ENCODE measurements around the gene CCDC201.
"Not testable (repeated sequence)": the region's sequence is repeated elsewhere in the genome, so short reads cannot be mapped to it uniquely, and the experiment has no call there.

Gene CCDC201

GRCh38 chr7:45872116-45873034 lies 507 bp downstream of the CCDC201 start:
- no peak for DNase-seq

DNA sequence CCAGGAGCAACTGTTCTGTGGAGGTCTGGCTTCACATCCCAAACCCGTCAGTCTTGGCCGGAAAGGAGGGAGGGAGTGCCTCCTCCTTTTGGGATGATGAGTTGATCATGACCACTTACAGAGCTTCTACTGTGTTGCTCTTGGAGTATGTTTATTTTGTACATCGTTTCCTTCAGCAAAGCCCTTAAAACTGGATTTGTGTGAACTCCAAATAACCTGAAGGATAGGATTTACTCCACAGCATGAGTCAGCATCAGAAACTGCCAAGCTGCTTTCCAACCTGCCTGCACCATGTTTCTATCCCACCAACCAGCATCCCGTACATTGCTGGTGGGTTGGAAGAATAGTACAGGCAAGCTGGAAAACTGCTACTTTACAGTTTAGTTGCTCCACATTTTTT lies 3.5 kb downstream of the CCDC201 start:
- DNase-seq, result no peak

DNA sequence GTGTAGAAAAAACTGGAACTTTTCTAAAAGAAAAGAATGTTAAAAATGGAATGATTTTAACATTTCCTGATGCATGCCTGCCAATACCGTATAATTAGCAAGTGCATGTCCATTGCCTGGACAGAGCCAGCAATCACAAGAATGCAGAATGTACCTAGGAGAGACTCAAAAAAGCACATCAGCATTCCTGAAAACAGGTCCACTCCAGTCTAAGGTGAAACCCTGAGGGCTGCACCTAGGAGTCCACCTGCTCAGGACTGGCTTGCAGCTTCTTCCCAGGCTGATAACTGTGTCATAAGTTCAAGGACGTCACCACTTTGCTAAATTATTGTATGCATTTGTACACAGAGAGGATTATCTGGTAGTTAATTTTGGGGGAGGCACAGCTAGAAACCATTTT lies 5.4 kb downstream of the CCDC201 start:
- DNase-seq, result no peak

DNA sequence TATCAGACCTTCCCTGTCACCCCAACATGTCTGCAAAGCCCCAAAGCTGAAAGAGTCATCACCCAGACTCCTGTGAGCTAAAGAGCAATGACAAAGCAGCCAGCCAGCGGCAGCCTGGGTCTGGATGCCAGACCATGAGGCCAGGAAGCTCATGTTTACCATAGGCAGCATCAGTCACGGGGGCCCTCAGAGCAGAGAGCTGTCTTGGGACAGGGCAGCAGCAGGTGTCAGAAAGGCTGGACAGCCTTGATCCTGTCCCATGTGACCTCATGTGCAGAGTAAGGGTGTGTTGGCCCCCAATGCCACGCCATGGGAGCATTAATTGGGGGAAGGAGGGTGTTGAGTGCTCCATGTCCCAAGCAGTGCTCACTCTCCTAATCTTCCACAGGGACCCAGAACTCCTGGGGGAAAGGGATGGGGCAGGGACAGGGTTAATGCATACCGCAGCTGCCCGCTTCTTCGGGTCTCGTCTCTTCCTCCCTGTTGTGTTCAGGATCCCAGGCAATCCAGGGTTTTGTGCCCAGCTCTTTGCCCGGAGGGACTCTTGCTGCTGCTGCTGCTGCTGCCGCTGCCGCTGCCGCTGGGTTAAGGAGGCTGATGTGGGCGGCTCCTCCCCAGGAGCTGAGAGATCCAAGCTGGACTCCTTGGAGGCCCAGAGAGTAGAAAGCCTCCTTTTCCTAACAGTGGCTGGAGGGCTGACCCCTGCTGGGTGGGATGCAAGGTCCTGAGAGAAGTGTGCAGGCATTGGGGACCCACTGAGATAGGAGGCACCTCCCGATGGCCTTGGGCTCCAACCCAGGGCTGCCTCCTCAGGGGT lies 7.1 kb downstream of the CCDC201 start:
- no peak for DNase-seq

DNA sequence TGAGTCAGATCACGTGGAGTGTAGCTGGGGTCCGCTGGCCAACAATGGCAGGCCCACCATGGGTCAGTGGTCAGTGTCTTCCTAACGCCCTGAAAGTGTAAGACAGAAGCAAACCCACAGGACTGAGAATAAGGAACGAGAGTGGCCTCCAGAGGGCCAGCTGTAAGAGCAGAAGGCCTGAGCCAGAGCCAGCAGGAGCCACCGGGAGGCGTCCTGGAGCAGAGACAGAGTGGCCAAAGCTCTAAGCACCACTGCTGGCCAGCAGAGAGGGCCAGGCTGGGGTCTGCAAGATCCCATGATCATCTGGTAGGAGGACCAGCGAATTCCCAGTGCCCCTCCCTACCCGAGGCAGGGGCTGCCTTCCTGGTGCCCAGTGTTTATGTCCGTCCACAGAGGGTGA lies 9.2 kb downstream of the CCDC201 start:
- no peak for DNase-seq

DNA sequence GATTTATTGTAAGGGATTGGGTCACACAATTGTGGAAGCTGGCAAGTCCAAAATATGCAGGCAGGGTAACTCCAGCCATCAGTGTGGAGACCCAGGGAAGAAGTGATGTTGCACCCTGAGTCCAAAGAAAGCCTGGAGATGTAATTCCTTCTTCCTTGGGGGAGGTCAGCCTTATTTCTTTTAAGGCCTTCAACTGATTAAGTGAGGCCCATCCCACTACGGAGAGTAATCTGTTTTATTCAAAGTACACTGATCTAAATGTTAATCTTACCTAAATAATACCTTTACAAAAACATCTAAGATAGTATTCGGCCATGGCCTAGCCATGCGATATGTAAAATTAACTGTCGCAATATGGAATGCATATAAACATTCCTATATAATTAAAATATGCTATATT lies 16.0 kb downstream of the CCDC201 start:
- not testable (repeated sequence) for DNase-seq

DNA sequence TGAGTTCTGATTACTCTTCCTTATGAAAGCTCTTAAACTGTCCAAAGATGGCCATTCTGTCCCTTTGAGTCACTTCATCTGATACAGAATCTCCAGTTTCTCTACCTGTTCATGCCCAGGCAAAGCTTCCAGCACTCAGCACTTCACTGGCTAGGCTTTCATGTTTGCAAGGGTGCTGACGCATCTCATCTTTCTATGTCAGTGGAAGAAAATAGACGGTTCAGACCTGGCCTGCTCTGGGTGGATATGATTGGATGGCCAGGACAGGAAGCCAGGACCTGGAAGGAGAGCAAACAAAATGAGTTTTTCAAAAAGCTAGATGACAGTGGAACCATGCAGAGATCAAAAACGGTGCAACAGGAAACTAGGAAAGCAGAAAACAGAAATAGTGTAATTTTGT lies 17.2 kb downstream of the CCDC201 start:
- DNase-seq, result not testable (repeated sequence)

- DNase-seq, result not testable (repeated sequence)
These were observed 19.4 kb downstream of the CCDC201 start for GRCh38 chr7:45853491-45853890.

GRCh38 chr7:45852984-45853383 lies 19.9 kb downstream of the CCDC201 start:
- DNase-seq, result not testable (repeated sequence)

GRCh38 chr7:45848734-45849133 lies 24.1 kb downstream of the CCDC201 start:
- not testable (repeated sequence) for DNase-seq

DNA sequence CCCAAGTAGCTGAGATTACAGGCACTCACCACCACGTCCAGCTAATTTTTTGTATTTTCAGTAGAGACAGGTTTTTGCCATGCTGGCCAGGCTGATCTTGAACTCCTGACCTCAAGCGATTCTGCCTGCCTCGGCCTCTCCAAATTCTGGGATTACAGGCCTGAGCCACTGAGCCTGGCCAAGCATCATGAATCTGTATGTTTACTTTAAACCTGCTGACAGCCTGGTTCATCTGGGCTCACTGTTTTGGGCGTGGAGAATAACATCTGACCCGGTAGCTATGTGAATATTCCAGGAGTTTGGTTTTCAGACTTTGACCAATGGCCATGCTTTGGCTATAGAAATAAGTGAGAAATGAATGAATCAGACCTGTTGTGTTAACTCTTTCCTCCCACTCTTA lies 26.3 kb downstream of the CCDC201 start:
- DNase-seq, result not testable (repeated sequence)

GRCh38 chr7:45841926-45842717 lies 30.8 kb downstream of the CCDC201 start:
- not testable (repeated sequence) for DNase-seq

DNA sequence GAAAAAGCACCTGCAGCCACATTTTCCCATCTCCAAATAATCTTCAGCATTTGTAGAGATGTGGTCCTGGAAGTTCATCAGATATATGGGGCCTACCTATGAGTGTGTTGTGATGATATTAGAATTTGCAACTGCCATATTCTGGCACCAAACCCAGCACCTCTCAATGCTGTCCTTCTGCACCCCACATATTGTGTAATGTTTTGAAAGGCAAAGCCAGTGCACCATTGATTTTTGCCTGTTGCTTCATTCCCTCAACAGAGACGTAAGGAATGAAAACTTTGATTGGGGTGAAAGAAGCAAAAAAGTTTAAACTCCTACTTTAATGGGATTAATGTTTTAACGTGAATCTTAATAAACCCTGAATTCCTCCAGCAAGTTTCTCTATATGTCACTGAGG lies 34.0 kb downstream of the CCDC201 start:
- not testable (repeated sequence) for DNase-seq

DNA sequence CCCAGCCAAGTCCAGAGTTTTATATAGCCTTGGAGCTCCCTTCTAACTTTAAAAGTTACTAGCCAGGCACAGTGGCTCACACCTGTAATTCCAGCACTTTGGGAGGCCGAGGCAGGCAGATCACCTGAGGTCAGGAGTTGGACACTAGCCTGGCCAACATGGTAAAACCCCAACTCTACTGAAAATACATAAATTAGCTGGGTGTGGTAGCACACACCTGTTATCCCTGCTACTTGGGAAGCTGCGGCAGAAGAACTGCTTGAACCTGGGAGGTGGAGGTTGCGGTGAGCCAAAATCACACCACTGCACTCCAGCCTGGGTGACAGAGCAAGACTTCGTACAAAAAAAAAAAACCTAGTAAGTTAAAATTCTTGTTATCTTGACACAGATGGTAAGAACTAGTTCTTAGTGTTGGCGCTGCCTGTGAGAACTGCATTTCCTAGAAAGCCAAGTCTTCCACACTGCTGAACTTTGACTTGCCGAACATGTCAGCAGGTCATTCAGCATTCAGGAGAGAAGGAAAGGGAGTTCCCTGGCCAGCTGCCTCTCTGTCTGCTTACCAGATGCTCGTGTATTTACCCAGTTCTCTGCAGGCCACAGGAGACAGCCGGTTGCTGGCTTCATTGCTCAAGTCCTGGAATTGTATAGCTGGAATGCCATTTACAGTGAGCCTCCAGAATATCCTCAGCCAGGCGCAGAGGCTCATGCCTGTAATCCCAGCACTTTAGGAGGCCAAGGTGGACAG lies 40.3 kb downstream of the CCDC201 start:
- not testable (repeated sequence) for DNase-seq

GRCh38 chr7:45829846-45830245 lies 43.0 kb downstream of the CCDC201 start:
- not testable (repeated sequence) for DNase-seq

- DNase-seq, result not testable (repeated sequence)
These were observed 45.2 kb downstream of the CCDC201 start for GRCh38 chr7:45827731-45828130.

DNA sequence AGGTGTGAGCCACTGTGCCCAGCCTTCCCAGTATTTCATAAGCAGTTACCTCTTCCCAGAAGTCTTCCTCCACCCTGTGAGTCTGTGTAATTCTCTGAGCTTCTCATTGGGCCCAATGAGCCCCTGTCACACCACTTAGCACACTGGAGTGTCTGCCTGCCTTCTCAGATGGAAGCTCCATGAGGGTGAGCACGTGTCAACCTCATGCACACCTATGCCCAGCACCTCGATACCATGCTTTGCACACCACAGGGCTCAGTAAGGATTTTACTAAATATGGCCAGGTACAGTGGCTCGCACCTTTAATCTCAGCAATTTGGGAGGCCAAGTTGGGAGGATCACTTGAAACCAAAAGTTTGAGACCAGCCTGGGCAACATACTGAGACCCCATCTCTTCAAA lies 46.3 kb downstream of the CCDC201 start:
- not testable (repeated sequence) for DNase-seq

GRCh38 chr7:45818763-45819162 lies 54.1 kb downstream of the CCDC201 start:
- DNase-seq, result not testable (repeated sequence)

DNA sequence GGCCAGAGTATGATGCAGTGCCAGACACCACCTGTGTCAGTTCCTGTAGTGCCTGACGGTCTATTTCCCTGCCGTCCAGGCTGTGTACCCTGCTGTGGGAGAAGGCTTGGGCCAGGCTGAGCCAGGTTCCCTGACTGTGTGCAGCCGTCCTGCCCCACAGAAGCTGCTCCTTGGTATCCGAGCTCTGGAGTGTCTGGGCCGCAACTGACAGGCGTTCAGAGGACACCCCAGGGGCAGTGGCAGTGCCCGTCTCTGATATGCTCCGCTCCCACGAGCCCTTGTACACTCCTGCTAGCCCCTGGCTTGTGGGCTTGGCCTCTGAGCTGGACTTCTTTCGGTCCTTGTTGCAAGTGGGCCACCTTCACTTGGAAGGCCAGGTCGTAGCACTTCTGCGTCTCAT lies 55.0 kb downstream of the CCDC201 start:
- not testable (repeated sequence) for DNase-seq

- not testable (repeated sequence) for DNase-seq
These were observed 55.9 kb downstream of the CCDC201 start for GRCh38 chr7:45817016-45817415.

DNA sequence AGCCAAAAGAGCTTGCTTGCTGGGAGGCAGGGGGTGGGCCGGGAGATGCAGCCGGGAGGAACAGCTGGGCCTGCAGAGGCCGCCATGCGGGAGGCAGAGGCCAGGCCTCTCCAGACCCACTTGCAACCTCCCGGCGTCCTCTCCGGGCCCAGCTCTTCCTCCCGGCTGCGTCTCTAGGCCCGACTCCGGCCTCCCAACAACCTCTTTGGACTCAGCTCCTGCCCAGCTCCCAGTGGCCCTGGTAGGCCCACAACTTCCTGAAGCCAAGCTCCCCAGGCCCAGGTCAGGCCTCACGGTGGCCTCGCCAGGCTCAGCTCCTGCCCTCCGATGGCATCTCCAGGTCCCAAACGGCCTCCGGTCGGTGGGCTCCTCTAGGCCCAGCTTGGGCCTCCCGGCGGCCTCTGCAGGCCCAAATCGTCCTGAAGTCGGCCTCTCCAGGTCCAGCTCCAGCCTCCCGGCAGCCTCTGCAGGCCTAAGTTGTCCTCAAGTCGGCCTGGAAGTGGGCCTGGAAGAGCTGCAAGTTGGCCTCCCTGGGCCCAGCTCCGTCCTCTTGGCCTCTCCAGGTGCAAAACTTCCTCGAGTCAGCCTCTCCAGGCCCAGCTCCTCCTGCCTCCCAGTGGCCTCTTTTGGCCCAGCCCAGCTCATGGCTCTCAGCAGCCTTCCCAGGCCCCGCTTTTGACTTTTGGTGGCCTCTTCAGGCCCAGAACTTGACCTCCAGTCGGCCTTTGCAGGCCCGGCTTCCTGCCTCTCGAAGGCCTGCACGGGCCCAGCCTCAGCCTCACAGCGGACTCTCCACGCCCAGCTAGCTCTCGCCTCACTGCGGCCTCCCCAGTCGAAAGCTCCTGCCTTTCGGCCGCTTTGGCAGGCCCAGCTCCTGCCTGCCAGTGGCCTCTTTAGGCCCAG lies 58.4 kb downstream of the CCDC201 start:
- DNase-seq, result not testable (repeated sequence)

Measured in hippocampal formation (tissue), 2 donors.